Esophagus muscularis mucosa (tissue), 4 donors: ENCODE data around the gene OGFR. TPM values are rescaled to one million over a fixed set of nuclear protein-coding genes. Genes with fewer than 3 reads are reported as not detected.
A peak's percentile ranks its signal among the peaks of the same experiment; 100 is the strongest.

Experiments used
- DNase-seq: peaks from one replicate; pipeline ENCODE4 v3.0.0-alpha.2; 2017; ENCODE audit errors: extremely low spot score
- H3K27ac ChIP-seq, 4 donors: fragments of 200-600 bp; sonication (generic); replicated peaks in 1 of 4; 1 replicate in 3 of 4; 2 replicates in 1 of 4; pipeline ENCODE4 v1.5.1; 2016 to 2019; ENCODE audit warnings: mild to moderate bottlenecking in 1 of 4
- H3K27me3 ChIP-seq, 4 donors: fragments of 200-600 bp; sonication (generic); one replicate each; pipeline versions ENCODE4 v1.5.1 to v1.6.0; 2016 to 2019
- H3K36me3 ChIP-seq, 4 donors: fragments of 200-600 bp; sonication (generic); one replicate each; pipeline ENCODE4 v1.5.1; 2016 to 2019
- H3K4me1 ChIP-seq, 4 donors: fragments of 200-600 bp; sonication (generic); one replicate each; pipeline ENCODE4 v1.5.1; 2016 to 2019
- H3K4me3 ChIP-seq, 4 donors: fragments of 200-600 bp; sonication (generic); 1 replicate in 2 of 4; 2 replicates in 2 of 4; pipeline ENCODE4 v1.5.1; 2016 to 2019; ENCODE audit warnings: mild to moderate bottlenecking in 4 of 4, moderate library complexity in 1 of 4
- H3K9me3 ChIP-seq, 4 donors: fragments of 200-600 bp; sonication (generic); 1 replicate in 3 of 4; 2 replicates in 1 of 4; pipeline ENCODE4 v1.5.1; 2016 to 2019
- EP300 ChIP-seq: sonication (generic); formaldehyde crosslinking; IDR thresholded peaks from one replicate; pipeline ENCODE4 v1.6.1; 2017; ENCODE audit warnings: antibody characterized with exemption
- POLR2A ChIP-seq: fragments of 450-650 bp; IDR thresholded peaks from one replicate; pipeline ENCODE4 v1.6.1; 2017; ENCODE audit warnings: antibody characterized with exemption, moderate library complexity, mild to moderate bottlenecking, low read depth
- POLR2AphosphoS5 ChIP-seq, 2 donors: sonication (generic); formaldehyde crosslinking; IDR thresholded peaks; one replicate each; pipeline ENCODE4 v1.6.1; 2017; ENCODE audit warnings: antibody characterized with exemption in 2 of 2
- WGBS: methylation state at CpG from one replicate; pipeline ENCODE4 v1.1.5; 2018; 5-methylcytosine and 5-hydroxymethylcytosine counted together
- intact Hi-C: fragments of 100-400 bp; cut with DNase I; formaldehyde crosslinking; loops from one replicate; pipeline ENCODE4 v1.15.1; 2023
- total RNA-seq, 4 donors: library from RNA; depleted of rRNA; stranded (reverse); fragments of >200 nt; gene quantifications; one replicate each; pipeline versions ENCODE4 v1.1.0 to v1.2.1, GENCODE V29; 2016
- TF ChIP-seq, protein P1 (sequence below), 3 experiments: fragments of 200-600 bp in 2 of 3; fragments of 450-650 bp in 1 of 3; sonication (generic) in 2 of 3; IDR thresholded peaks; one replicate each; pipeline ENCODE4 v1.5.1; 2017 to 2019; ENCODE audit warnings: antibody characterized with exemption in 3 of 3, mild to moderate bottlenecking in 2 of 3, moderate library complexity in 1 of 3

OGFR gene
- total RNA-seq, 4 donors from 2014 or later, result 46.1 to 84.5 (median 62.7) TPM

DNA sequence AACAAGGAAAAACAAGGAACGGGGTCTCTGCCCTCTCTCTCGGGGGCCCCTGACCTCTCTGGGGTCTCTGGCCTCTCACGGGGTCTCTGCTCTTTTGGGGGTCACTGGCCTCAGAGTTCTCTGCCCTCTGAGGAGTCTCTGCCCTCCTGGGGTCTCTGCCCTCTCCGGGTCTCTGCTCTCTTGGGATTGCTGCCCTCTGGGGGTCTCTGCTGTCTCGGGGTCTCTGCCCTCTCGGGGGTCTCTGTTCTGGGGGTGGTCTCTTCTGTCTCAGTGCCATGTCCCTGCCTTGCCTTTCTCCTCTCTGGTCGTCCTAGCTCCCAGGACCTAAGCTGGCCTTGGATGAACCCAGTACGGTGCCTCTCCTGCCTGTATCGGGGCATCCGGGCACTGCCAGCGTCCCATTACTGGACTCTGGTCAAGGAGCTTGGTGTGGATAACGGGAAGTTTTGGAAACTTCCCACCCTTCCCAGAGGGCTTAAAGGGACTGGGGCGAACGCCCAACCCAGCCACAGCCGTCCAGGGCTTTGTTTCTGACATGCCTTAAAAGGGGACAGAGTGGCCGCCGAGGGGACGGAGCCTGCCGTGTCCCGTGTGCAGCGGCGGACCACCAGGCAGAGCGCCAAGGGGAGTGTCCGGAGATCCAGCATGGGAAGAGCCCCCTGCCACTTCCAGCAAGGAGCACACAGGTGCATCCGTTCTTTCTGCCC is 33.1 kb upstream of the OGFR start:
- no peak for DNase-seq
- H3K9me3 ChIP-seq, result no peaks in the 10 kb centered on the region
- peaks cover 4 to 30% (median 24%) of the 10 kb centered on the region in 4 donors for H3K4me1 ChIP-seq
- intact Hi-C loops, result no loop called here
- no peak overlapping the region for H3K27ac ChIP-seq
- TF ChIP-seq POLR2A (no peak), EP300 (no peak), POLR2AphosphoS5 (IDR thresholded peaks at IDR 0.05) (no peak)
- TF ChIP-seq, protein P1, sequence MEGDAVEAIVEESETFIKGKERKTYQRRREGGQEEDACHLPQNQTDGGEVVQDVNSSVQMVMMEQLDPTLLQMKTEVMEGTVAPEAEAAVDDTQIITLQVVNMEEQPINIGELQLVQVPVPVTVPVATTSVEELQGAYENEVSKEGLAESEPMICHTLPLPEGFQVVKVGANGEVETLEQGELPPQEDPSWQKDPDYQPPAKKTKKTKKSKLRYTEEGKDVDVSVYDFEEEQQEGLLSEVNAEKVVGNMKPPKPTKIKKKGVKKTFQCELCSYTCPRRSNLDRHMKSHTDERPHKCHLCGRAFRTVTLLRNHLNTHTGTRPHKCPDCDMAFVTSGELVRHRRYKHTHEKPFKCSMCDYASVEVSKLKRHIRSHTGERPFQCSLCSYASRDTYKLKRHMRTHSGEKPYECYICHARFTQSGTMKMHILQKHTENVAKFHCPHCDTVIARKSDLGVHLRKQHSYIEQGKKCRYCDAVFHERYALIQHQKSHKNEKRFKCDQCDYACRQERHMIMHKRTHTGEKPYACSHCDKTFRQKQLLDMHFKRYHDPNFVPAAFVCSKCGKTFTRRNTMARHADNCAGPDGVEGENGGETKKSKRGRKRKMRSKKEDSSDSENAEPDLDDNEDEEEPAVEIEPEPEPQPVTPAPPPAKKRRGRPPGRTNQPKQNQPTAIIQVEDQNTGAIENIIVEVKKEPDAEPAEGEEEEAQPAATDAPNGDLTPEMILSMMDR (IDR thresholded peaks at IDR 0.05), result no peak
- H3K27me3 ChIP-seq, result peaks cover 0 to 57% (median 0%) of the 10 kb centered on the region in 4 donors
- H3K4me3 ChIP-seq, result no peak overlapping the region
- 72% methylated on average over 23 of the region's 25 CpGs for WGBS
- H3K36me3 ChIP-seq, result no peaks in the 10 kb centered on the region

GRCh38 chr20:62772103-62772611 is 32.5 kb upstream of the OGFR start:
- no peak for DNase-seq
- Histone ChIP-seq H3K36me3 (no peaks in the 10 kb centered on the region), H3K27ac (no peak overlapping the region), H3K4me3 (no peak overlapping the region), H3K27me3 (peaks cover 0 to 55% (median 0%) of the 10 kb centered on the region in 4 donors), H3K9me3 (no peaks in the 10 kb centered on the region), H3K4me1 (peaks cover 5 to 30% (median 24%) of the 10 kb centered on the region in 4 donors)
- WGBS, result 96% methylated on average over 17 of the region's 23 CpGs
- TF ChIP-seq POLR2A (no peak), EP300 (no peak), POLR2AphosphoS5 (IDR thresholded peaks at IDR 0.05) (no peak)
- TF ChIP-seq, protein P1 (IDR thresholded peaks at IDR 0.05), result no peak
- intact Hi-C loops, result no loop called here

DNA sequence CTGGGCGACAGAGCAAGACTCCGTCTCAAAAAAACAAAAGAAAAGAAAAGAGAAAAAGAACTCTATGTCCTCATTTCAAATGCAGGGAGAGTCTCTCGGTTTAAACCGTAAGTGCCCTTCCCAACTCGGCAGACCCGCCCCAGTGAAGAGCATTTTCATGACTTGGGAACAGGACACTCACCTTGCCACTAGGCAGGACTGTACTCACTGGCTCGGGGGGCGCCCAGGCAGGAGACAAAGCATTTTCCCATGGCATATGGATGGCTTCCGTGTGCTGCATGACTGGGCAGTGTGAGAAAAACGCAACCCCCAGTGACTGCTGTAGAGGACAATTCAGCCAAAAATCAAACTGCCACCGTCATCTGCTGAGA is 32.0 kb upstream of the OGFR start:
- DNase-seq, result no peak
- peak overlapping the region in 1 of 4 donors; percentile 40 for H3K27ac ChIP-seq
- H3K4me1 ChIP-seq, result peaks cover 5 to 30% (median 24%) of the 10 kb centered on the region in 4 donors
- H3K9me3 ChIP-seq, result no peaks in the 10 kb centered on the region
- peaks cover 0 to 58% (median 0%) of the 10 kb centered on the region in 4 donors for H3K27me3 ChIP-seq
- H3K36me3 ChIP-seq, result no peaks in the 10 kb centered on the region
- TF ChIP-seq POLR2AphosphoS5 (IDR thresholded peaks at IDR 0.05) (no peak), POLR2A (no peak), EP300 (no peak)
- TF ChIP-seq, protein P1 (IDR thresholded peaks at IDR 0.05), result no peak
- 86% methylated on average over 11 of the region's 11 CpGs for WGBS
- intact Hi-C loops, result no loop called here
- H3K4me3 ChIP-seq, result no peak overlapping the region

DNA sequence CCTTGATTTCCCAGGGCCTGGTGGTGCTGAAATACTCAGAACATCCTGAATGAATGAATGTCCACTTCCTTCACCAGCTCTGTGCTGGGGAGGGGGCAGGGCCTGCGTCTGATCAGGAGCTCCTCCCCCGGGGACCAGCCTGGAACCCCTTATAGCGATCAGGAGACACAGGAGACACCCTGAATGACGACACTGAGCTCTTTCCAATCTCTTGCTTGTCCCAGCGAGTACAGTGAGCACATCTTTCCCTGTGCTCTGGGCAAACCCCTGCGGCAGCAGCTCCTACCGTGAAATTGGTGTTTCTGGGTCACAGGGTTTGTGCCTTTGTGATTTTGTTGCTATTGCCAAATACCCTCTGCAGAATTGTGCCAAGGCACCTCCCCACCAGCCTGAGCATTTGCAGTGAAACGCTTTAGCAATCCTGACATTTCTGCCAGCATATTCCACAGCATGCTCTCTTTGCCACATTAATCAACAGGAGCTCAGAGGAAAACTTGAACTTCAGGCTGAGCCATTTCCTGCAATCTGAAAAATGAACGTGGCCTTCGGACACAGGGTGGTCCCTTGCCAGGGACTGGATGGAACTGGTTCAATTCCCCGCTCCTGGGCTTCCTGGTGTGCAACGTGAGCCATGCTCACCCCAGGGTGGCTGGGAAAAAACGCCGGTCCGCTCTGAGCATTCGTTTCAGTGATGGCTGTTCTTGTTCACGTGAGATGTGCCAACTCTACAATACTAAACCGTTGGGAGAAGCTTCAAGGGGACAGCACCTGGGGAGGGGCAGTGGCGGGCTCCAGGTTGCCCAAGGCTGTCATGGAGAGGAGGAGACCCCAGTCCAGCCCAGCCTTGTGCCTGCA is 31.4 kb upstream of the OGFR start:
- Histone ChIP-seq H3K4me3 (no peak overlapping the region), H3K27ac (peak overlapping the region in 1 of 4 donors; percentile 40), H3K27me3 (peaks cover 0 to 59% (median 0%) of the 10 kb centered on the region in 4 donors), H3K9me3 (no peaks in the 10 kb centered on the region), H3K36me3 (no peaks in the 10 kb centered on the region), H3K4me1 (peaks cover 5 to 28% (median 23%) of the 10 kb centered on the region in 4 donors)
- DNase-seq, result no peak
- TF ChIP-seq POLR2AphosphoS5 (IDR thresholded peaks at IDR 0.05) (peak in 1 of 2 donors; percentile 39), POLR2A (no peak), EP300 (no peak)
- TF ChIP-seq, protein P1 (IDR thresholded peaks at IDR 0.05), result no peak
- intact Hi-C loops, result no loop called here
- 44% methylated on average over 11 of the region's 19 CpGs for WGBS
